GM21723 (cell line): ENCODE data around the gene CDH1.

Experiments
- ATAC-seq: cut with Tn5 transposase; IDR thresholded peaks from one replicate; pipeline ENCODE4 v1.9.1; 2021; ENCODE audit warnings: mild to moderate bottlenecking, moderate library complexity; ENCODE audit not compliant: unreplicated experiment

CDH1 gene

GRCh38 chr16:68843482-68844210 lies 106.6 kb downstream of the CDH1 start, which contains the start of gene TANGO6:
Gene TANGO6, plus strand, starts transcription at chr16:68843531. Its CDS starts 87 bp downstream, at chr16:68843618.
- peak; percentile 81 for ATAC-seq

- ATAC-seq, result no peak
These were observed 107.1 kb downstream of the CDH1 start for GRCh38 chr16:68844211-68844564.

DNA sequence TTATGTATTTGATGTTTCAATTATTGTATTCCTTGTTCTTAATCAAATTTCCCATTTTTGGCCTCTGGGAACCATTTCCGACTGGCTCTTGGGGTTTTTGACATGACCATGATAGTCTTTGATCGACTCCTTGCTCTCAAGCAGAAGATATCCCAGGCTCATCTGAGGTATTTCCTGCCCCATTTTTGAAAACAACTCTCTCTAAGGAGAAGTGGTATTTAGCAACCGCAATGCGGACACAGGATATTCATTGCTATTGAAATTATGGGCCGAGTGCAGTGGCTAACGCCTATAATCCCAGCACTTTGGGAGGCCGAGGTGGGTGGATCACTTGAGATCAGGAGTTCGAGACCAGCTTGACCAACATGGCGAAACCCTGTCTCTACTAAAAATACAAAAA lies 111.7 kb downstream of the CDH1 start:
- no peak for ATAC-seq

DNA sequence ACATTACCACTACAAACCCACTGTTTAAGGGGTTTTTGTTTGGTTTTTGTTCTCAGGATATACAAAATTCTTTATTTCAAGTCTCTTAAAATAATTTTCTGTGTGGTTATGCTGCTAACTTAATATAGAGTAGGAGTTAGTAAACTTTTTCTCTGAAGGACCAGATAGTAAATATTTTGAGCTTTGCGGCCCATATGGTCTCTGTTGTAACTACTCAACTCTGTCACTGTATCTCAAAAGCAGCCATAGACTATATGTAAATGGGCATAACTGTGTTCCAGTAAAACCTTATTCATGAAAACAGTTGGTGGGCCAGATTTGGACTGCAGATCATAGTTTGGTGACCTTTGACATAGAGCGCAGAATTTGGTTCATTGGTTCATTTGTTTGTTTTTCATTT lies 113.4 kb downstream of the CDH1 start:
- ATAC-seq, result no peak

- no peak for ATAC-seq
These were observed 114.5 kb downstream of the CDH1 start for GRCh38 chr16:68851601-68852000.

DNA sequence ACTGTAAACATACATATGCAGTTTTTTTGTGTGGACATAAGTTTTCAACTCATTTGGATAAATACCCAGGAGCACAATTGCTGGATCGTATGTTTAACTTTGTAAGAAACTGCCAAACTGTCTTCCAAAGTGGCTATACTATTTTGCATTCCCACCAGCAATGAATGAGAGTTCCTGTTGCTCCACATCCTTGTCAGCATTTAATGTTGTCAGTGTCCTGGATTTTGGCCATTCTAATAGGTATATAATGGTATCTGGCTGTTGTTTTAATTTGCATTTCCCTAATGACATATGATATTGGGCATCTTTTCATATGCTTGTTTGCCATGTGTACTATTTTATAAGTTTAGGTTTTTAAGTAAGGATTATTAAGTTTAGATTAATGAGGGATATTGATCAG lies 120.4 kb downstream of the CDH1 start:
- no peak for ATAC-seq

GRCh38 chr16:68859828-68860227 lies 122.7 kb downstream of the CDH1 start:
- no peak for ATAC-seq

DNA sequence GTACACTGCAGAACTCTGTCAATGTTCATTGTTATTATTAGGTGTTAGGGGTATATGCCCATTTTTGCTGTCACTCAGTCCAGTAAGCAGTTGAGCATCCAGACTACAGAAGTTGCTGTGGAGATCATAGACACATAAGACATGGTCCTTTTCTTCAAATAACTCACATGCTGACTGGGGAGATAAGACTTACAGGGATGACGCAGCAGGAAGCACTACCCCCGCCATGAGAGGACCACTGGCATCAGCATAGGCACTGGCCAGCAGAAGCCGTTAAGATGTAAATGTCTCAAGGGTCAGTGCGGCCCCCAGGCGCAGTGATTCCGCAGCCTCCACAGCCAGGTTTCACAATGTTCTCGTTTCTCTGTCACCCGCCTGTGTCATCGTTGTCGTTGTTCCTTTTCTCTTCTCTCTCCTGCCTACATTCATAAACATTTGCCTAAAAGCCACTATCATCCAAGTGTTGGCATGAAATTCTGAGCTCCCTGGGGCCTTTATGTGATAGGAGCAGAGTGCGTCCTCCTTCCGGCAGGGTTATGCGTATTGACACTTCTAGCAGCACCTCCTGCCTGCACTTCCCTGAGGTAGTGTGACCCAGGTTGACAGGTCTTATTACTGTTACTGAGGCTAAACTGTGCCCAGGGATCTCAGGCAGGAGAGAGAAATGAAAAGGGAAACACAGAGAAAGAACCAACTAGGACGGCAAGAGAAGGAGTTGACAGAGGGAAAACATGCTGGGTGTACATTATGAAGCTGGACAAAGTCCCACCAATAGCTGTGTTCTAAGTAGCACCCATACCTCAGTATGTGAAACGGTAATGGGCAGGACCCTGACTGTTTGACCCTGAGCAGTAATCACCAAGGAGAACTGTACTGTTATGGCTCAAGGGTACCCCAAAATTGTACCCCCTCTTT lies 124.1 kb downstream of the CDH1 start:
- no peak for ATAC-seq

GRCh38 chr16:68866933-68867332 lies 129.8 kb downstream of the CDH1 start:
- ATAC-seq, result no peak

DNA sequence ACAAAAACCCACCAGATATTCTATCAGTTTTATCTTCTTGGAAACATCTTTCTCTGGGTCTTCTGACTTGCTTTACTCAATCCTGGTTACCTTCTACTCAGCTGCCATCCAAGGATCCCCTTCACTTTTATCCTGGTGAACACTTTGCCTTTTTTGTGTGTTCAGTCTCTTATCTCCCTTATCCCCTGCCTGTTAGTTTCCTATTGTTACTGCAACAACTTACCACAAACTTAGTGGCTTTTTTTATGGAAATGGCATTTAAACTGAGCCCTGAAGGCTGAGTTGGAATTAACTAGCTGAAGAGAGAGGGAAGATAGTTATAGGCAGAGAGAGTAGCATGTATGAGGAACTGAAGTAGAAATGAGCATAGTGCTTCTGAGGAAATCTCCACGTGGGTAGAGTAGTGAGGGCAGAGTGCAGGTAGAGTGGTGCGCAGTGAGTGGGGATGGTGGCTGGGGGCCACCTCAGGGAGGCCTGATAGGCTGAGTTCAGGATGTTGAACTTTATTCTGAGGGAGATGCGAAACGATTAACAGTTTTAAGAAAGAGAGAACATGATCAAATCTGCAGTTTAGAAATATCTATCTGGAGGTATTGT lies 132.5 kb downstream of the CDH1 start:
- no peak for ATAC-seq

DNA sequence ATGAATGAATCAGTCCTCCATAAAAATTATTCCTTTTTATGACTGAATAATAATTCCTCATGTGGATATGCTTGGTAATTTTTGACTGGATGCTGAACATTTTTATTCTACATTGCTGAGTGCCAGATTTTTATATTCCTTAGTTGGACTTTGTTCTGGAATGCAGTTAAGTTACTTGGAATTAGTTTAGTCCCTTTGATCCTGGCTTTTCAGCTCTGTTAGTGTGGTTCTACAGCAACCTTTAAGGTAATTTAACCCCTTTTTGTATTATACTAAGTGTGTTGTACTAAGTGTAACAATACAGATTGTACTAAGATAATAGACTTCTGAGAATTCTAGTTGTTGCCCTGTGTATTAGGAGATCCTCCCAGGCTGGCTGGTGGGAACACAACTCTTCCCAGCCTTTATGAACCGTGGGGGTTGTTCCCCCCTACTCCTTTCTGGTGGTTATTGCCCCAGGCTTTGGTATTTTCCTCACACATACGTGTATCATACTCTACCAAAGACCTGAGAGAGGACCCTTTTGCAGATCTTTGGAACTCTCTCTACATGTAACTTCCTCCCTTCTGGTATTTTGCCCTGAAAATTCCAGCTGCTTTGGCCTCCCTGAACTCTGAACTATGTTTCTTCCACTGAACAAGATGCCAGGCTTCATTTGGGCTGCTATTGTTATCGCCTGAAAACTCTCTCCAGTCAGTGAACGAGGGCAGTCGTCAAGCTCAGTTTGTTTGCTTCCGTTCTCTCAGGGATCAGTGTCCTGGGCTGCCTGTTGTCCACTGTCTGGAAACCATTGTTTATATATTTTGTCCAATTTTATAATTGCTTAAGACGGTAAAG lies 136.8 kb downstream of the CDH1 start:
- ATAC-seq, result no peak

GRCh38 chr16:68875871-68876270 lies 138.8 kb downstream of the CDH1 start:
- no peak for ATAC-seq

GRCh38 chr16:68883685-68884084 lies 146.6 kb downstream of the CDH1 start:
- ATAC-seq, result no peak

GRCh38 chr16:68884401-68884800 lies 147.3 kb downstream of the CDH1 start:
- ATAC-seq, result no peak
